Neural cell (in vitro differentiated cells): ENCODE results near the gene RNF217. TPM values are rescaled to one million over a fixed set of nuclear protein-coding genes. Genes with fewer than 3 reads are reported as not detected.

Experiments
- H2AFZ ChIP-seq: fragments of 200-600, 300-800 bp; sonication (generic), shearing (Covaris generic); 2 replicates; pipeline ENCODE4 v1.6.0; 2014; ENCODE audit warnings: low read depth, mild to moderate bottlenecking, antibody characterized with exemption, low read length, moderate library complexity
- H3F3A ChIP-seq: fragments of 200-600 bp; shearing (Covaris generic); 2 replicates; pipeline ENCODE4 v1.6.1; 2016; ENCODE audit warnings: mild to moderate bottlenecking, moderate library complexity, mixed read lengths, antibody characterized with exemption, low read length; ENCODE audit not compliant: insufficient read depth, poor library complexity, severe bottlenecking
- H3K27ac ChIP-seq: fragments of 200-600, 300-800 bp; sonication (generic), shearing (Covaris generic); 2 replicates; pipeline ENCODE4 v1.5.1; 2014; ENCODE audit warnings: mild to moderate bottlenecking, low read length, moderate library complexity
- H3K27me3 ChIP-seq: fragments of 300-800, 200-600 bp; sonication (generic), shearing (Covaris generic); 2 replicates; pipeline ENCODE4 v1.6.0; 2014; ENCODE audit warnings: mild to moderate bottlenecking, low read depth, low read length, moderate library complexity; ENCODE audit not compliant: insufficient read depth
- H3K36me3 ChIP-seq: fragments of 300-800, 200-600 bp; sonication (generic), shearing (Covaris generic); 2 replicates; pipeline ENCODE4 v1.5.1; 2014; ENCODE audit warnings: mild to moderate bottlenecking, antibody characterized with exemption, low read length, moderate library complexity; ENCODE audit not compliant: insufficient read depth
- H3K4me2 ChIP-seq: fragments of 300-800, 200-600 bp; sonication (generic), shearing (Covaris generic); 2 replicates; pipeline ENCODE4 v1.6.0; 2014; ENCODE audit warnings: mild to moderate bottlenecking, low read length
- H3K4me3 ChIP-seq: fragments of 300-800, 200-600 bp; sonication (generic), shearing (Covaris generic); 2 replicates; pipeline ENCODE4 v1.5.1; 2014; ENCODE audit warnings: mild to moderate bottlenecking, low read length, moderate library complexity
- H3K79me2 ChIP-seq: fragments of 200-600 bp; shearing (Covaris generic); replicated peaks from 2 replicates; pipeline ENCODE4 v1.6.0; 2014; ENCODE audit warnings: mild to moderate bottlenecking, low read length, moderate library complexity; ENCODE audit not compliant: insufficient read depth
- H3K9ac ChIP-seq: fragments of 300-800, 200-600 bp; sonication (generic), shearing (Covaris generic); 2 replicates; pipeline ENCODE4 v1.6.1; 2016; ENCODE audit warnings: mild to moderate bottlenecking, low read length, mixed read lengths
- H3K9me2 ChIP-seq: fragments of 200-600 bp; shearing (Covaris generic); 2 replicates; pipeline ENCODE4 v1.6.1; 2016; ENCODE audit warnings: mild to moderate bottlenecking, low read length, mixed read lengths; ENCODE audit not compliant: insufficient read depth
- H3K9me3 ChIP-seq: fragments of 200-600, 300-800 bp; sonication (generic), shearing (Covaris generic); 2 replicates; pipeline ENCODE4 v1.6.1; 2016; ENCODE audit warnings: mild to moderate bottlenecking, mixed run types, low read length, moderate library complexity, mixed read lengths
- H4K20me1 ChIP-seq: fragments of 200-600 bp; shearing (Covaris generic); 2 replicates; pipeline ENCODE4 v1.6.1; 2016; ENCODE audit warnings: mild to moderate bottlenecking, mixed run types; ENCODE audit not compliant: insufficient read depth
- EP300 ChIP-seq: fragments of 450-650 bp; conservative IDR thresholded peaks from 2 replicates; pipeline ENCODE4 v1.6.1; 2014; ENCODE audit warnings: antibody characterized with exemption, mild to moderate bottlenecking, moderate library complexity; ENCODE audit not compliant: poor library complexity, severe bottlenecking
- EZH2 ChIP-seq: fragments of 200-600, 300-800 bp; shearing (Covaris generic), sonication (generic); IDR thresholded peaks from 2 replicates; pipeline ENCODE4 v1.6.1; 2014; ENCODE audit warnings: antibody characterized with exemption, low read length, borderline replicate concordance, mild to moderate bottlenecking; ENCODE audit not compliant: insufficient read depth, poor library complexity, severe bottlenecking
- MXI1 ChIP-seq: fragments of 450-650 bp; conservative IDR thresholded peaks from 2 replicates; pipeline ENCODE4 v1.6.1; 2014; ENCODE audit warnings: antibody characterized with exemption, mild to moderate bottlenecking; ENCODE audit not compliant: poor library complexity, severe bottlenecking
- POLR2AphosphoS5 ChIP-seq: IDR thresholded peaks from 2 replicates; pipeline ENCODE4 v1.6.1; 2012
- RAD21 ChIP-seq: fragments of 450-650 bp; conservative IDR thresholded peaks from 2 replicates; pipeline ENCODE4 v1.6.1; 2014; ENCODE audit warnings: antibody characterized with exemption, mild to moderate bottlenecking, moderate library complexity
- SMC3 ChIP-seq: fragments of 450-650 bp; conservative IDR thresholded peaks from 2 replicates; pipeline ENCODE4 v1.6.1; 2014; ENCODE audit warnings: antibody characterized with exemption, mild to moderate bottlenecking, moderate library complexity; ENCODE audit not compliant: poor library complexity
- TAF1 ChIP-seq: IDR thresholded peaks from 2 replicates; pipeline ENCODE4 v1.6.1; 2012; ENCODE audit warnings: low read depth
- polyA plus RNA-seq: library from polyadenylated mRNA; depleted of rRNA; stranded (reverse); fragments of >200 nt; gene quantifications from 2 replicates; pipeline ENCODE4 v1.2.3, GENCODE V29; 2014
- TF ChIP-seq, protein P1 (sequence below): IDR thresholded peaks from 2 replicates; pipeline ENCODE4 v1.6.1; 2012; ENCODE audit warnings: borderline replicate concordance
- TF ChIP-seq, protein P2 (sequence below): fragments of 450-650 bp; IDR thresholded peaks from 2 replicates; pipeline ENCODE4 v1.5.1; 2014; ENCODE audit warnings: antibody characterized with exemption, mild to moderate bottlenecking, moderate library complexity; ENCODE audit not compliant: poor library complexity, severe bottlenecking

RNF217 gene
- polyA plus RNA-seq, 1 donor from 2014 or later = 10.2 TPM

GRCh38 chr6:125075741-125076481 lies 113.7 kb downstream of the RNF217 start:
- no peaks in the 10 kb centered on the region for H3K36me3 ChIP-seq
- TF ChIP-seq TAF1 = no peak
- TF ChIP-seq, protein P1, sequence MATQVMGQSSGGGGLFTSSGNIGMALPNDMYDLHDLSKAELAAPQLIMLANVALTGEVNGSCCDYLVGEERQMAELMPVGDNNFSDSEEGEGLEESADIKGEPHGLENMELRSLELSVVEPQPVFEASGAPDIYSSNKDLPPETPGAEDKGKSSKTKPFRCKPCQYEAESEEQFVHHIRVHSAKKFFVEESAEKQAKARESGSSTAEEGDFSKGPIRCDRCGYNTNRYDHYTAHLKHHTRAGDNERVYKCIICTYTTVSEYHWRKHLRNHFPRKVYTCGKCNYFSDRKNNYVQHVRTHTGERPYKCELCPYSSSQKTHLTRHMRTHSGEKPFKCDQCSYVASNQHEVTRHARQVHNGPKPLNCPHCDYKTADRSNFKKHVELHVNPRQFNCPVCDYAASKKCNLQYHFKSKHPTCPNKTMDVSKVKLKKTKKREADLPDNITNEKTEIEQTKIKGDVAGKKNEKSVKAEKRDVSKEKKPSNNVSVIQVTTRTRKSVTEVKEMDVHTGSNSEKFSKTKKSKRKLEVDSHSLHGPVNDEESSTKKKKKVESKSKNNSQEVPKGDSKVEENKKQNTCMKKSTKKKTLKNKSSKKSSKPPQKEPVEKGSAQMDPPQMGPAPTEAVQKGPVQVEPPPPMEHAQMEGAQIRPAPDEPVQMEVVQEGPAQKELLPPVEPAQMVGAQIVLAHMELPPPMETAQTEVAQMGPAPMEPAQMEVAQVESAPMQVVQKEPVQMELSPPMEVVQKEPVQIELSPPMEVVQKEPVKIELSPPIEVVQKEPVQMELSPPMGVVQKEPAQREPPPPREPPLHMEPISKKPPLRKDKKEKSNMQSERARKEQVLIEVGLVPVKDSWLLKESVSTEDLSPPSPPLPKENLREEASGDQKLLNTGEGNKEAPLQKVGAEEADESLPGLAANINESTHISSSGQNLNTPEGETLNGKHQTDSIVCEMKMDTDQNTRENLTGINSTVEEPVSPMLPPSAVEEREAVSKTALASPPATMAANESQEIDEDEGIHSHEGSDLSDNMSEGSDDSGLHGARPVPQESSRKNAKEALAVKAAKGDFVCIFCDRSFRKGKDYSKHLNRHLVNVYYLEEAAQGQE = no peak
- TF ChIP-seq, protein P2, sequence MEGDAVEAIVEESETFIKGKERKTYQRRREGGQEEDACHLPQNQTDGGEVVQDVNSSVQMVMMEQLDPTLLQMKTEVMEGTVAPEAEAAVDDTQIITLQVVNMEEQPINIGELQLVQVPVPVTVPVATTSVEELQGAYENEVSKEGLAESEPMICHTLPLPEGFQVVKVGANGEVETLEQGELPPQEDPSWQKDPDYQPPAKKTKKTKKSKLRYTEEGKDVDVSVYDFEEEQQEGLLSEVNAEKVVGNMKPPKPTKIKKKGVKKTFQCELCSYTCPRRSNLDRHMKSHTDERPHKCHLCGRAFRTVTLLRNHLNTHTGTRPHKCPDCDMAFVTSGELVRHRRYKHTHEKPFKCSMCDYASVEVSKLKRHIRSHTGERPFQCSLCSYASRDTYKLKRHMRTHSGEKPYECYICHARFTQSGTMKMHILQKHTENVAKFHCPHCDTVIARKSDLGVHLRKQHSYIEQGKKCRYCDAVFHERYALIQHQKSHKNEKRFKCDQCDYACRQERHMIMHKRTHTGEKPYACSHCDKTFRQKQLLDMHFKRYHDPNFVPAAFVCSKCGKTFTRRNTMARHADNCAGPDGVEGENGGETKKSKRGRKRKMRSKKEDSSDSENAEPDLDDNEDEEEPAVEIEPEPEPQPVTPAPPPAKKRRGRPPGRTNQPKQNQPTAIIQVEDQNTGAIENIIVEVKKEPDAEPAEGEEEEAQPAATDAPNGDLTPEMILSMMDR = no peak
- TF ChIP-seq RAD21 = no peak
- no peak for TF ChIP-seq SMC3
- no peak for TF ChIP-seq POLR2AphosphoS5
- no peak for TF ChIP-seq EZH2
- TF ChIP-seq EP300 = no peak
- TF ChIP-seq MXI1 = no peak

DNA sequence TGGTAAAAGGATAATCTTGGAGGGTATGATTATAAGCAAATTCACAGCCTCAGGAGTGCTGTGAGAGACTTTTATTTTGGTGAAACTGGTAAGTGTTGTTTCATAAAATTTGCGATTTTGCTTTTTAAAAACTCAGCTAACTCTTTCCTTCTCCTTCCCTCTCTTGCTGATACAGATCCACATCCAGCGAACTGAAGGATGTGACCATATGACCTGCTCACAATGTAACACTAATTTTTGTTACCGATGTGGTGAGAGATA lies 114.2 kb downstream of the RNF217 start:
- TF ChIP-seq, protein P1 = no peak
- TF ChIP-seq RAD21 = no peak
- TF ChIP-seq, protein P2 = no peak
- no peaks in the 10 kb centered on the region for H3K9me2 ChIP-seq
- no peaks in the 10 kb centered on the region for H3F3A ChIP-seq
- no peak overlapping the region for H3K4me3 ChIP-seq
- H3K36me3 ChIP-seq = no peaks in the 10 kb centered on the region
- no peak overlapping the region for H3K4me2 ChIP-seq
- H3K27ac ChIP-seq = no peak overlapping the region
- H3K79me2 ChIP-seq = no peaks in the 10 kb centered on the region
- no peaks in the 10 kb centered on the region for H3K9me3 ChIP-seq
- no peaks in the 10 kb centered on the region for H3K27me3 ChIP-seq
- no peak overlapping the region for H2AFZ ChIP-seq
- H3K9ac ChIP-seq = no peak overlapping the region
- no peaks in the 10 kb centered on the region for H4K20me1 ChIP-seq

More at GRCh38 chr6:125075741-125076481, 113.7 kb downstream of the RNF217 start:
- Histone ChIP-seq H3K79me2 (no peaks in the 10 kb centered on the region), H3K9me2 (no peaks in the 10 kb centered on the region), H2AFZ (no peak overlapping the region), H3K4me3 (no peak overlapping the region), H3K4me2 (no peak overlapping the region), H3K9me3 (no peaks in the 10 kb centered on the region), H3K9ac (no peak overlapping the region), H3K27me3 (no peaks in the 10 kb centered on the region), H3K27ac (no peak overlapping the region), H4K20me1 (no peaks in the 10 kb centered on the region), H3F3A (no peaks in the 10 kb centered on the region)
